GM18868 (cell line): Measurements from ENCODE around the gene PCYT1B.

Source experiments
- ATAC-seq: cut with Tn5 transposase; IDR thresholded peaks from one replicate; pipeline ENCODE4 v1.9.1; 2021; ENCODE audit warnings: mild to moderate bottlenecking, moderate library complexity; ENCODE audit not compliant: unreplicated experiment

The PCYT1B gene

GRCh38 chrX:24536551-24536950 is 110.6 kb downstream of the PCYT1B start:
- ATAC-seq, result no peak

- no peak for ATAC-seq
These were observed 118.5 kb downstream of the PCYT1B start for GRCh38 chrX:24528605-24529004.

GRCh38 chrX:24526616-24527015 is 120.5 kb downstream of the PCYT1B start:
- ATAC-seq, result no peak

- no peak for ATAC-seq
These were observed 121.7 kb downstream of the PCYT1B start for GRCh38 chrX:24525455-24525854.

DNA sequence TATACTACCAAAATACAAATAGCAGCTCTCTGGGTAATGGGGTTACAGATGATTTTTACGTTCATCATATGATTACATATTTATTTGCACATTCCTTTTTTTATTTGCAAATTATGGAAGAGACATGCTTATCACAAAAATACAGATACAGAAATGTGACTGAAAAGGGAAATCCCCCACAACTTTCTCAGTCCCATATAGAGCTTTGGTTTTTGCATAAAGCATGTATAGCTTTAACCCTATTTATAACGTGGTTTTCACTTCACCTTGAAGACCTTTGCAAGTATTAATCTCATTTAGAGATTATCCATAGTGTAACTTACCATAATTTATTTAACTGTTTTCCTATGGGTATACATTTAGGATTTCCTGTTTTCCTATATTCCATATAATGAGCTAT is 126.7 kb downstream of the PCYT1B start:
- ATAC-seq, result no peak

GRCh38 chrX:24515447-24515846 is 131.7 kb downstream of the PCYT1B start:
- ATAC-seq, result no peak

DNA sequence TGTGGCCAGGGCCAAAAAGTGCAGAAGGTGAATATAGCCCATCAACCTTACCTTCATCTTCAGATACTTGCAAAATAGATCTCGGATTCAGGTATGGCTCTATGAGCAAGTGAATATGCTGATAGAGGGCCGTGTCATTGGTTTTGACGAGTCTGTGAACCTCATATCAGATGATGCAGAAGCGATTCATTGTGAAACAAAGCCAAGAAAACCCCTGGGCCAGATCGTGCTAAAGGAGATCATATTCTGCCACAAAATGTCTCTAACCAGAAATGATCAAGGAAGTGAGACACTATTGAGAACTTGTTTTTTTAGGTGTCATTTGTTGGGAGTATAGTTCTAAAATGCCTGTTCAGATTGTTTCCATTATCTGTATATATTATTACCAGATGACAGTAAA is 133.7 kb downstream of the PCYT1B start:
- ATAC-seq, result peak; percentile 100

GRCh38 chrX:24508375-24508774 is 138.8 kb downstream of the PCYT1B start:
- ATAC-seq, result no peak
